Uterus (tissue), 4 donors: ENCODE results near the gene TNRC6C. TPM values are rescaled to one million over a fixed set of nuclear protein-coding genes. Genes with fewer than 3 reads are reported as not detected.

ENCODE experiments used
- DNase-seq, 2 donors: peaks; one replicate each; pipeline ENCODE4 v3.0.0-alpha.2; 2019 to 2020
- H3K27ac ChIP-seq, 2 donors: fragments of 200-600 bp; sonication (generic); 1 replicate in 1 of 2; 2 replicates in 1 of 2; pipeline ENCODE4 v1.5.1; 2016 to 2018
- H3K27me3 ChIP-seq, 2 donors: fragments of 200-600 bp; sonication (generic); one replicate each; pipeline ENCODE4 v1.5.1; 2018 to 2019; ENCODE audit warnings: control low read depth in 1 of 2
- H3K36me3 ChIP-seq, 2 donors: fragments of 200-600 bp; sonication (generic); one replicate each; pipeline ENCODE4 v1.5.1; 2019; ENCODE audit warnings: control low read depth in 1 of 2
- H3K4me1 ChIP-seq, 2 donors: fragments of 200-600 bp; sonication (generic); one replicate each; pipeline ENCODE4 v1.5.1; 2018 to 2019; ENCODE audit warnings: control low read depth in 1 of 2
- H3K4me3 ChIP-seq, 2 donors: fragments of 200-600 bp; sonication (generic); 1 replicate in 1 of 2; 2 replicates in 1 of 2; pipeline ENCODE4 v1.5.1; 2018 to 2019; ENCODE audit warnings: mild to moderate bottlenecking in 1 of 2
- H3K9me3 ChIP-seq, 2 donors: fragments of 200-600 bp; sonication (generic); one replicate each; pipeline ENCODE4 v1.5.1; 2019; ENCODE audit warnings: control low read depth in 1 of 2
- POLR2A ChIP-seq, 2 donors: fragments of 450-650 bp; IDR thresholded peaks; one replicate each; pipeline ENCODE4 v1.6.1; 2016; ENCODE audit warnings: antibody characterized with exemption in 2 of 2, mild to moderate bottlenecking in 1 of 2, moderate library complexity in 1 of 2
- intact Hi-C: fragments of 100-400 bp; cut with DNase I; formaldehyde crosslinking; loops from one replicate; pipeline ENCODE4 v1.15.1; 2023; ENCODE audit warnings: low total_unique reads
- total RNA-seq, 4 donors: library from RNA; depleted of rRNA in 3 of 4; stranded (reverse); fragments of >200 nt in 3 of 4; gene quantifications; one replicate each; pipeline versions ENCODE4 v1.1.0 to v1.2.4, GENCODE V29; 2014 to 2023
- TF ChIP-seq, protein P1 (sequence below), 4 experiments: fragments of 200-600 bp in 2 of 4; fragments of 450-650 bp in 2 of 4; sonication (generic) in 2 of 4; IDR thresholded peaks; one replicate each; pipeline ENCODE4 v1.5.1; 2016 to 2019; ENCODE audit warnings: antibody characterized with exemption in 4 of 4, mild to moderate bottlenecking in 2 of 4, moderate library complexity in 1 of 4
- donor health status: DM: yes; HTN: yes; CAD: no.

Gene TNRC6C
- total RNA-seq, 4 donors from 2014 or later, result 4.6 to 68.0 (median 11.8) TPM

DNA sequence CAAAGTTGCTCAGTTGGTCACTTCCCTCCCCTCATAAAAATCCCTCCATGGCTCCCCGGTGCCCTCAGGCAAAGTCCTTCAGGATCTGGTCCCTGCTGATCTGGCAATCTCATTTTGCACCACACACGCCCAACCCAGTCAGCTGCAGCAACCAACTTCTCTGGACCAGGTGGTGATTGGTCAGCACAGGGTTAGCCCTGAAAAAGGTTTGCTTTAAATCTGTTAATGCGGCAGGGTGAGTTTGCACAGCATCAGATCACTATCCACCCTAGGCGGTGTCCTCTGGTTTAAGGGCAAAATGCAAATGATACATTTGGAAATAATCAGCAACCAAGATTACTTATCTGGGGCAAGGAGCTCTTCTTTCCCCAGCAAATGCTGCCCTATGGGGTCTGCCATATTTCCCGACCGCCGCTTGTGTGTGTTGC lies 42.9 kb upstream of the TNRC6C start:
- intact Hi-C loops, result no loop called here

DNA sequence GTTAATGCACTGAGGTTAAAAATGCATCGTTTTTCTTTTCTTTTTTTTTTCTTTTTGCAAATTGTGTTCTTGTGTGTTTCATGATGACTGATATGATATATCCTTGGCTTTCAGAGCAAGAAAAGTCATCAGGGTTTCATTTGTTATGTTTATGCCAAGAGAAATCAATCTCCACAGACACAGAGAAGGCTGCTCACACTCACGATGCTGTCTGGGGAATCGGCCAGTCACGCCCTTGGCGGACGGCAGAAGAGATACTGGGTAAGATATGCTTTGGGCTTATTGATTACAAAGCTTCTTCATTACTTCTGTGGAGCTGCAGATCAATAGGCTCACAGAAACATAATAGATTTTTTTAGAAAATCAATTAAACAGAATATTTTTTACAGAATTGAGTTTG lies 42.2 kb upstream of the TNRC6C start:
- no peak for DNase-seq
- TF ChIP-seq, protein P1, sequence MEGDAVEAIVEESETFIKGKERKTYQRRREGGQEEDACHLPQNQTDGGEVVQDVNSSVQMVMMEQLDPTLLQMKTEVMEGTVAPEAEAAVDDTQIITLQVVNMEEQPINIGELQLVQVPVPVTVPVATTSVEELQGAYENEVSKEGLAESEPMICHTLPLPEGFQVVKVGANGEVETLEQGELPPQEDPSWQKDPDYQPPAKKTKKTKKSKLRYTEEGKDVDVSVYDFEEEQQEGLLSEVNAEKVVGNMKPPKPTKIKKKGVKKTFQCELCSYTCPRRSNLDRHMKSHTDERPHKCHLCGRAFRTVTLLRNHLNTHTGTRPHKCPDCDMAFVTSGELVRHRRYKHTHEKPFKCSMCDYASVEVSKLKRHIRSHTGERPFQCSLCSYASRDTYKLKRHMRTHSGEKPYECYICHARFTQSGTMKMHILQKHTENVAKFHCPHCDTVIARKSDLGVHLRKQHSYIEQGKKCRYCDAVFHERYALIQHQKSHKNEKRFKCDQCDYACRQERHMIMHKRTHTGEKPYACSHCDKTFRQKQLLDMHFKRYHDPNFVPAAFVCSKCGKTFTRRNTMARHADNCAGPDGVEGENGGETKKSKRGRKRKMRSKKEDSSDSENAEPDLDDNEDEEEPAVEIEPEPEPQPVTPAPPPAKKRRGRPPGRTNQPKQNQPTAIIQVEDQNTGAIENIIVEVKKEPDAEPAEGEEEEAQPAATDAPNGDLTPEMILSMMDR (IDR thresholded peaks at IDR 0.05), result no peak
- TF ChIP-seq POLR2A (IDR thresholded peaks at IDR 0.05), result no peak

More for the DNA sequence above, 42.9 kb upstream of the TNRC6C start:
- no peak for DNase-seq
- Histone ChIP-seq H3K9me3 (no peaks in the 10 kb centered on the region), H3K27ac (no peak overlapping the region), H3K36me3 (no peaks in the 10 kb centered on the region), H3K4me1 (no peaks in the 10 kb centered on the region), H3K4me3 (no peak overlapping the region), H3K27me3 (no peaks in the 10 kb centered on the region)
- no peak for TF ChIP-seq POLR2A (IDR thresholded peaks at IDR 0.05)
- TF ChIP-seq, protein P1 (IDR thresholded peaks at IDR 0.05), result no peak

DNA sequence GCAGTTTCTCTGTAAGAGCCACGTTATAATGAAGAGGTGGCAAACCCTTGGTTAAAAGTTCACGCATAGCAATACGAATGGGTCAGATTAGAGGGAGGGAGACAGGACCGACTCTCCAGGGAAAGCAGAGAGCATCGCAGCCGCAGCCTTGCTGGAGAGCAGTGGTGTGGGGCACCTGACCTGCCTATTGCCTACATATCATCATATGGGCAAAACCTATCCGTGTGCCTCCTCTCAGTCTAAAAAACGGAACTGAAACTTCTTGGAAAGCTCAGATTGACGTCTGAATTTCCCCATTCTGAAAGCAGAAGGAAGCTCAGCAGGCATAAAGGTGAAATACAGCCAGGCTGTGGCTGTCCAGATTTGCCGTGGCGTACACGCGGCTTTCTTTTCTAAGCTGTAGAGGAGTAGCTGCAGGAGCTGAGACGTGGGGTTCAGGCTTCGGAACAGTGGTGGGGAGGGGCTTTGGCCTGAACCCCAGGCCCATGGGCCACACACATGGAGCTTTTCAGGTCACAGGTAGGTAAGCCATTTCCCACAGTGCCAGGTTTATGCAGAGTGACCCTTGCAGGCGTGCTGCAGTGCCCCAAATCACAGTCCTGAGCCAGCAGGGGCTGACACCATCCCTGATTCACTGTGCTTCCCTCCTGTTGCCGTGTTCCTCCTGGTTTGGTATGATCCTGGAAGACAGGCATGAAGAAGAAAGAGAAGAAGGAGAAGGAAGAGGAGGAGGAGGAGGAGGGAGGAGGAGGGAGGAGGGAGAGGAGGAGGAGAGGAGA lies 41.6 kb upstream of the TNRC6C start:
- Histone ChIP-seq H3K4me3 (no peak overlapping the region), H3K27me3 (no peaks in the 10 kb centered on the region), H3K27ac (no peak overlapping the region), H3K4me1 (no peaks in the 10 kb centered on the region), H3K36me3 (no peaks in the 10 kb centered on the region), H3K9me3 (no peaks in the 10 kb centered on the region)
- no peak for DNase-seq
- intact Hi-C loops, result no loop called here
- TF ChIP-seq POLR2A (IDR thresholded peaks at IDR 0.05), result no peak
- TF ChIP-seq, protein P1 (IDR thresholded peaks at IDR 0.05), result no peak

More for the DNA sequence above, 42.2 kb upstream of the TNRC6C start:
- H3K4me3 ChIP-seq, result no peak overlapping the region
- H3K27me3 ChIP-seq, result no peaks in the 10 kb centered on the region
- intact Hi-C loops, result no loop called here
- no peaks in the 10 kb centered on the region for H3K4me1 ChIP-seq
- H3K36me3 ChIP-seq, result no peaks in the 10 kb centered on the region
- H3K27ac ChIP-seq, result no peak overlapping the region
- H3K9me3 ChIP-seq, result no peaks in the 10 kb centered on the region

DNA sequence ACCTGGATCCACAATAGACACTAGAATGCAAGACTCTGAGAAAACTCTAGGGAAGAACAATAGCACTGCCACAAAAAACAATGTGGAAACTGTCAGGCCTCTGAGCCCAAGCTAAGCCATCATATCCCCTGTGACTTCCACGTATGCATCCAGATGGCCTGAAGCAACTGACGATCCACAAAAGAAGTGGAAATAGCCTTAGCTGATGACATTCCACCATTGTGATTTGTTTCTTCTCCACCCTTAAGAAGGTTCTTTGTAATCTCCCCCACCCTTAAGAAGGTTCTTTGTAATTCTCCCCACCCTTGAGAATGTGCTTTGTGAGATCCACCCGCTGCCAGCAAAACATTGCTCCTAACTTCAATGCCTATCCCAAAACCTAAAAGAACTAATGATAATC lies 39.2 kb upstream of the TNRC6C start:
- H3K9me3 ChIP-seq, result no peaks in the 10 kb centered on the region
- H3K4me1 ChIP-seq, result no peaks in the 10 kb centered on the region
- no peaks in the 10 kb centered on the region for H3K36me3 ChIP-seq
- H3K27ac ChIP-seq, result no peak overlapping the region
- no peak overlapping the region for H3K4me3 ChIP-seq
- no peak for DNase-seq
- TF ChIP-seq, protein P1 (IDR thresholded peaks at IDR 0.05), result no peak
- TF ChIP-seq POLR2A (IDR thresholded peaks at IDR 0.05), result no peak
- H3K27me3 ChIP-seq, result no peaks in the 10 kb centered on the region
- intact Hi-C loops, result no loop called here

DNA sequence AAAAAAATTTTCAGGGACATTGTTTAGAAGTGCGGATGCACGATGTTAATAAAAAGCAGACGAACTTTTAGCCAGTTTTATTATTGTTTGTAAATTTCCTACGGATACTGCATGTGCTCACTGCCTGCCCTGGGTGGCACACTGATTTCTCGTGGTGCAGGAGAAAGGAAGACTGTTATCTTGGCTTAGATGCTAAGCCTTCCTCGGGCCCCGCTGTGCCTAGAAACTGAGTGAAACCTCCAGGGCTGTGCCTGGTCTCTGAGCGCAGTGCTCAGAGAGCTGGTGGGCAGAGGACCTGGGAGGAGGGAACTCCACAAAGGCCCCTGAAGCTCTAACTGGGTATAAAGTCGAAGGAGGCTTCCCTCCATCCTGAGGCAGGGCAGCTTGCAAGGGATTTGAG lies 35.4 kb upstream of the TNRC6C start:
- Histone ChIP-seq H3K36me3 (no peaks in the 10 kb centered on the region), H3K4me3 (no peak overlapping the region), H3K9me3 (no peaks in the 10 kb centered on the region), H3K4me1 (no peaks in the 10 kb centered on the region), H3K27ac (no peak overlapping the region), H3K27me3 (no peaks in the 10 kb centered on the region)
- DNase-seq, result no peak
- TF ChIP-seq, protein P1 (IDR thresholded peaks at IDR 0.05), result no peak
- TF ChIP-seq POLR2A (IDR thresholded peaks at IDR 0.05), result no peak
- intact Hi-C loops, result no loop called here
